Measurements from ENCODE around the gene PRKAG1. TPM values are rescaled to one million over a fixed set of nuclear protein-coding genes. Genes with fewer than 3 reads are reported as not detected.

The PRKAG1 gene
- total and polyA plus RNA-seq, 10 of the 15 experiments (the other 5 are each of a cell fraction or from before 2014, with no cell fraction given), result 44.5 to 91.6 (median 60.9) TPM

DNA sequence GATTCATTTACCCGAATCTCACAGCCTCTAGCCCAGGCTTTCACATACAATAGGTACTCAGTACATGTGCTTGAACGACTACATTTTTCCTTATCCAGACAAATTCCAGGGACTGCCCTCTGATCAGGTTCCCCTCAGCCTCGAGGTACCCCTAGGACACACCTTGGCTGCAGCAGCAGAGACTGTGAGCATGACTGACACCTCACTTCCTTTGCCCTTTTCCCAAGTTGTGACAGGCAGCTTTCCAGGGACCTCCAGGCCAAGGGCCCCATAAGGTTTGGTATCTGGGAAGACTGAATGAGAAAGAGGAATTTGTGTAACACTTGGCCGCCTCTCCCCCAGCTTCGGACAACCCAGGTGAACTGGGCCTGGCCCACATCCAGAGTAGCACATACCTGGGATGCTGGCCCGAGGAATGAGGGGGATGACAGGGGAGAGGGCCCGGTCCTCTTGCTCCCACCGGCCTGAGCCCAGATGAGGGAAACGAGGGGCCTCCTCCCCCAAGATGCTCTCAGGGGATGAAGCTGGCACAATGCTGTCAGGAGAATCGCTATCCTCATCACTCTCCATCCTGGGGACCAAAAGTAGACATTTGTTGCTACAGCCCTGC, 10.2 kb upstream of the PRKAG1 start:
- 82% methylated on average over 10 of the region's 10 CpGs for WGBS (ENCODE audit: insufficient coverage, insufficient replicate concordance, low lambda C conversion rate, missing lambda C conversion rate)
- in situ Hi-C loops (cut with MboI), result no loop called here
- no peak overlapping the region for H3K4me3 ChIP-seq
- ChIA-PET CTCF (interaction anchor here (0.6 to 1.8 kb wide), 6 partner anchors 9 to 102 kb away, joined by 3 to 13 read pairs (median 5); partner anchors contain the start of gene TUBA1B), SMC1A (ENCODE audit: uncharacterized antibody, unreplicated experiment) (no interaction called here), RAD21 (ENCODE audit: unreplicated experiment) (interaction anchor here (1.5 kb wide), 1 partner anchor 10 kb away, joined by 3 read pairs; no protein-coding TSS in a partner anchor), POLR2A (interaction anchor here (1.2 kb wide), 1 partner anchor 11 kb away, joined by 4 read pairs; no protein-coding TSS in a partner anchor)
- intact Hi-C loops (cut with micrococcal nuclease; ENCODE audit: unreplicated experiment), result no loop called here
- TF ChIP-seq, protein P1, sequence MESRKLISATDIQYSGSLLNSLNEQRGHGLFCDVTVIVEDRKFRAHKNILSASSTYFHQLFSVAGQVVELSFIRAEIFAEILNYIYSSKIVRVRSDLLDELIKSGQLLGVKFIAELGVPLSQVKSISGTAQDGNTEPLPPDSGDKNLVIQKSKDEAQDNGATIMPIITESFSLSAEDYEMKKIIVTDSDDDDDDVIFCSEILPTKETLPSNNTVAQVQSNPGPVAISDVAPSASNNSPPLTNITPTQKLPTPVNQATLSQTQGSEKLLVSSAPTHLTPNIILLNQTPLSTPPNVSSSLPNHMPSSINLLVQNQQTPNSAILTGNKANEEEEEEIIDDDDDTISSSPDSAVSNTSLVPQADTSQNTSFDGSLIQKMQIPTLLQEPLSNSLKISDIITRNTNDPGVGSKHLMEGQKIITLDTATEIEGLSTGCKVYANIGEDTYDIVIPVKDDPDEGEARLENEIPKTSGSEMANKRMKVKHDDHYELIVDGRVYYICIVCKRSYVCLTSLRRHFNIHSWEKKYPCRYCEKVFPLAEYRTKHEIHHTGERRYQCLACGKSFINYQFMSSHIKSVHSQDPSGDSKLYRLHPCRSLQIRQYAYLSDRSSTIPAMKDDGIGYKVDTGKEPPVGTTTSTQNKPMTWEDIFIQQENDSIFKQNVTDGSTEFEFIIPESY (IDR thresholded peaks at IDR 0.05), result no peak
- TF ChIP-seq PAX8 (IDR thresholded peaks at IDR 0.05), result no peak
- TF ChIP-seq, protein P2, sequence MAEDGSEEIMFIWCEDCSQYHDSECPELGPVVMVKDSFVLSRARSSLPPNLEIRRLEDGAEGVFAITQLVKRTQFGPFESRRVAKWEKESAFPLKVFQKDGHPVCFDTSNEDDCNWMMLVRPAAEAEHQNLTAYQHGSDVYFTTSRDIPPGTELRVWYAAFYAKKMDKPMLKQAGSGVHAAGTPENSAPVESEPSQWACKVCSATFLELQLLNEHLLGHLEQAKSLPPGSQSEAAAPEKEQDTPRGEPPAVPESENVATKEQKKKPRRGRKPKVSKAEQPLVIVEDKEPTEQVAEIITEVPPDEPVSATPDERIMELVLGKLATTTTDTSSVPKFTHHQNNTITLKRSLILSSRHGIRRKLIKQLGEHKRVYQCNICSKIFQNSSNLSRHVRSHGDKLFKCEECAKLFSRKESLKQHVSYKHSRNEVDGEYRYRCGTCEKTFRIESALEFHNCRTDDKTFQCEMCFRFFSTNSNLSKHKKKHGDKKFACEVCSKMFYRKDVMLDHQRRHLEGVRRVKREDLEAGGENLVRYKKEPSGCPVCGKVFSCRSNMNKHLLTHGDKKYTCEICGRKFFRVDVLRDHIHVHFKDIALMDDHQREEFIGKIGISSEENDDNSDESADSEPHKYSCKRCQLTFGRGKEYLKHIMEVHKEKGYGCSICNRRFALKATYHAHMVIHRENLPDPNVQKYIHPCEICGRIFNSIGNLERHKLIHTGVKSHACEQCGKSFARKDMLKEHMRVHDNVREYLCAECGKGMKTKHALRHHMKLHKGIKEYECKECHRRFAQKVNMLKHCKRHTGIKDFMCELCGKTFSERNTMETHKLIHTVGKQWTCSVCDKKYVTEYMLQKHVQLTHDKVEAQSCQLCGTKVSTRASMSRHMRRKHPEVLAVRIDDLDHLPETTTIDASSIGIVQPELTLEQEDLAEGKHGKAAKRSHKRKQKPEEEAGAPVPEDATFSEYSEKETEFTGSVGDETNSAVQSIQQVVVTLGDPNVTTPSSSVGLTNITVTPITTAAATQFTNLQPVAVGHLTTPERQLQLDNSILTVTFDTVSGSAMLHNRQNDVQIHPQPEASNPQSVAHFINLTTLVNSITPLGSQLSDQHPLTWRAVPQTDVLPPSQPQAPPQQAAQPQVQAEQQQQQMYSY (CRISPR knock-in tag; IDR thresholded peaks at IDR 0.05), result no peak
- TF ChIP-seq CHD2 (IDR thresholded peaks at IDR 0.05; ENCODE audit: borderline replicate concordance, low read depth, low read length), result no peak
- TF ChIP-seq E2F8 (IDR thresholded peaks at IDR 0.05; ENCODE audit: low read depth, partially characterized antibody), result no peak
- TF ChIP-seq YBX1 (IDR thresholded peaks at IDR 0.05), result no peak
- no peak for TF ChIP-seq NBN (IDR thresholded peaks at IDR 0.05)
- TF ChIP-seq FOS (IDR thresholded peaks at IDR 0.05; ENCODE audit: borderline replicate concordance, extremely low read depth, insufficient read length), result no peak
- TF ChIP-seq NFYA (IDR thresholded peaks at IDR 0.05; ENCODE audit: borderline replicate concordance, low read depth, low read length), result no peak
- ATAC-seq (no peak), FAIRE-seq (no peak), DNase-seq (ENCODE audit: low read depth, low spot score) (no peak)
- H3K4me2 ChIP-seq (ENCODE audit: control insufficient read depth, insufficient read depth), result no peak overlapping the region
- no peaks in the 10 kb centered on the region for H4K20me1 ChIP-seq (ENCODE audit: control insufficient read depth, insufficient read depth)
- no TSS peak for BruUV-seq (replicated peaks)
- no peak overlapping the region for H3K27ac ChIP-seq (ENCODE audit: control insufficient read depth, insufficient read depth)
- no peaks in the 10 kb centered on the region for H3K27me3 ChIP-seq (replicated peaks in 1 of 2; ENCODE audit: control insufficient read depth in 2 of 2, insufficient read depth in 2 of 2, low read length in 1 of 2)
- no peaks in the 10 kb centered on the region for H3K79me2 ChIP-seq (ENCODE audit: control insufficient read depth, insufficient read depth, low read length)
- no peak overlapping the region for H3K9ac ChIP-seq (ENCODE audit: control insufficient read depth, insufficient read depth, low read length)
- H3K9me3 ChIP-seq (replicated peaks; ENCODE audit: control insufficient read depth, insufficient read depth, low read length), result no peaks in the 10 kb centered on the region
- H2AFZ ChIP-seq (ENCODE audit: control insufficient read depth, low read depth, low read length), result no peak overlapping the region
- peaks cover 23 to 34% of the 10 kb centered on the region in 2 experiments for H3K36me3 ChIP-seq (ENCODE audit: control insufficient read depth in 2 of 2, insufficient read depth in 2 of 2, low read length in 1 of 2)
- no peaks in the 10 kb centered on the region for H3K4me1 ChIP-seq (ENCODE audit: control insufficient read depth, insufficient read depth, low read length)

All from GM12878 (cell line).